HL-60/S4 treated with phorbol 12-myristate 13-acetate at 8.2 ng/mL for 4 days and 3 days (cell line): ENCODE results near the gene BCL2L13.

Experiments used
- in situ Hi-C: fragments of 300-500 bp; cut with MboI; formaldehyde crosslinking; loops from 2 replicates; pipeline ENCODE4 v1.15.0; 2022; ENCODE audit warnings: low sequenced_read_pairs

The BCL2L13 gene

GRCh38 chr22:17638432-17639246, at the start of gene BCL2L13:
Gene BCL2L13 (plus strand): TSS chr22:17638757. CDS start chr22:17655712, 16,955 bp downstream.
- in situ Hi-C loops, result no loop called here

GRCh38 chr22:17589810-17590375, 48.7 kb upstream of the BCL2L13 start:
- in situ Hi-C loops, result no loop called here

GRCh38 chr22:17590586-17590985, 48.0 kb upstream of the BCL2L13 start:
- in situ Hi-C loops, result no loop called here

- in situ Hi-C loops, result no loop called here
These were observed 46.4 kb upstream of the BCL2L13 start for GRCh38 chr22:17592201-17592600.

- in situ Hi-C loops, result no loop called here
These were observed 42.3 kb upstream of the BCL2L13 start for GRCh38 chr22:17596226-17596625.

- in situ Hi-C loops, result no loop called here
These were observed 41.3 kb upstream of the BCL2L13 start for GRCh38 chr22:17597217-17597616.

- in situ Hi-C loops, result no loop called here
These were observed 40.2 kb upstream of the BCL2L13 start for GRCh38 chr22:17598318-17598717.

- in situ Hi-C loops, result no loop called here
These were observed 37.5 kb upstream of the BCL2L13 start for GRCh38 chr22:17601031-17601430.

- in situ Hi-C loops, result no loop called here
These were observed 34.9 kb upstream of the BCL2L13 start for GRCh38 chr22:17603668-17604067.

GRCh38 chr22:17606496-17606895, 32.1 kb upstream of the BCL2L13 start:
- in situ Hi-C loops, result no loop called here

GRCh38 chr22:17607891-17608521, 30.6 kb upstream of the BCL2L13 start:
- in situ Hi-C loops, result no loop called here

GRCh38 chr22:17612057-17612456, 26.5 kb upstream of the BCL2L13 start:
- in situ Hi-C loops, result no loop called here

- in situ Hi-C loops, result no loop called here
These were observed 25.3 kb upstream of the BCL2L13 start for GRCh38 chr22:17613280-17613679.

- in situ Hi-C loops, result no loop called here
These were observed 10.6 kb upstream of the BCL2L13 start for GRCh38 chr22:17627961-17628405.

GRCh38 chr22:17628406-17629172, 10.0 kb upstream of the BCL2L13 start, which contains the start of gene ATP6V1E1:
Gene ATP6V1E1 (minus strand): TSS chr22:17628749. CDS start chr22:17628635, 114 bp downstream.
- in situ Hi-C loops, result no loop called here

- in situ Hi-C loops, result no loop called here
These were observed 9.4 kb upstream of the BCL2L13 start for GRCh38 chr22:17629173-17629489.

- in situ Hi-C loops, result no loop called here
These were observed 8.9 kb upstream of the BCL2L13 start for GRCh38 chr22:17629641-17630040.

GRCh38 chr22:17631076-17631565, 7.4 kb upstream of the BCL2L13 start:
- in situ Hi-C loops, result no loop called here

- in situ Hi-C loops, result no loop called here
These were observed 5.2 kb upstream of the BCL2L13 start for GRCh38 chr22:17633217-17633997.

- in situ Hi-C loops, result no loop called here
These were observed 4.6 kb upstream of the BCL2L13 start for GRCh38 chr22:17633998-17634323.
